Astrocyte (in vitro differentiated cells and primary cell): Measurements from ENCODE around the gene SLC36A4. TPM values are rescaled to one million over a fixed set of nuclear protein-coding genes. Genes with fewer than 3 reads are reported as not detected.

Experiments used
- DNase-seq: peaks from one replicate; pipeline ENCODE4 v3.0.0-alpha.2; 2010; ENCODE audit warnings: low read depth
- FAIRE-seq: peaks from 2 replicates; lab custom pipeline; 2011; peaks lifted over from hg19 to GRCh38; lab: Jason Lieb, UNC
- H2AFZ ChIP-seq: 2 replicates; pipeline ENCODE4 v1.6.0; 2012; ENCODE audit warnings: low read depth, low read length, inconsistent platforms
- H3K27ac ChIP-seq: 2 replicates; pipeline ENCODE4 v1.5.1; 2011; ENCODE audit warnings: low read depth, low read length, inconsistent platforms
- H3K27me3 ChIP-seq: 2 replicates; pipeline ENCODE4 v1.6.0; 2011; ENCODE audit warnings: low read length, inconsistent platforms; ENCODE audit not compliant: insufficient read depth
- H3K36me3 ChIP-seq: 2 replicates; pipeline ENCODE4 v1.5.1; 2011; ENCODE audit warnings: low read length, inconsistent platforms; ENCODE audit not compliant: insufficient read depth
- H3K4me1 ChIP-seq: 2 replicates; pipeline ENCODE4 v1.5.1; 2011; ENCODE audit warnings: low read length, inconsistent platforms; ENCODE audit not compliant: insufficient read depth
- H3K4me2 ChIP-seq: 2 replicates; pipeline ENCODE4 v1.6.0; 2012; ENCODE audit warnings: low read length, inconsistent platforms
- H3K4me3 ChIP-seq: 2 replicates; pipeline ENCODE4 v1.5.1; 2011; ENCODE audit warnings: low read depth, mild to moderate bottlenecking, low read length, inconsistent platforms; ENCODE audit not compliant: insufficient read depth
- H3K79me2 ChIP-seq: 2 replicates; pipeline ENCODE4 v1.6.0; 2012; ENCODE audit warnings: mild to moderate bottlenecking, low read length, inconsistent platforms; ENCODE audit not compliant: insufficient read depth
- H3K9ac ChIP-seq: 2 replicates; pipeline ENCODE4 v1.6.0; 2012; ENCODE audit warnings: mild to moderate bottlenecking, low read length, inconsistent platforms
- H3K9me3 ChIP-seq: 2 replicates; pipeline ENCODE4 v1.5.1; 2012; ENCODE audit warnings: low read depth, mild to moderate bottlenecking, low read length, inconsistent platforms; ENCODE audit not compliant: insufficient read depth
- H4K20me1 ChIP-seq: 2 replicates; pipeline ENCODE4 v1.6.0; 2012; ENCODE audit warnings: low read length, inconsistent platforms; ENCODE audit not compliant: insufficient read depth
- H3K27ac Mint-ChIP-seq: one replicate; pipeline ENCODE4 v1.8.0; 2021; ENCODE audit warnings: mild to moderate bottlenecking, mixed read lengths; ENCODE audit not compliant: unreplicated experiment
- H3K27me3 Mint-ChIP-seq: one replicate; pipeline ENCODE4 v1.8.0; 2021; ENCODE audit warnings: low read depth, mixed read lengths; ENCODE audit not compliant: unreplicated experiment
- H3K36me3 Mint-ChIP-seq: one replicate; pipeline ENCODE4 v1.8.0; 2021; ENCODE audit warnings: low read depth, mixed read lengths; ENCODE audit not compliant: unreplicated experiment
- H3K4me1 Mint-ChIP-seq: one replicate; pipeline ENCODE4 v1.8.0; 2021; ENCODE audit warnings: low read depth, mixed read lengths; ENCODE audit not compliant: unreplicated experiment
- H3K4me3 Mint-ChIP-seq: one replicate; pipeline ENCODE4 v1.8.0; 2021; ENCODE audit warnings: mild to moderate bottlenecking, moderate library complexity, mixed read lengths; ENCODE audit not compliant: unreplicated experiment
- H3K9me3 Mint-ChIP-seq: one replicate; pipeline ENCODE4 v1.8.0; 2021; ENCODE audit warnings: mild to moderate bottlenecking, mixed read lengths; ENCODE audit not compliant: unreplicated experiment
- EZH2 ChIP-seq: IDR thresholded peaks from 2 replicates; pipeline ENCODE4 v1.6.1; 2012; ENCODE audit warnings: mild to moderate bottlenecking, low read length, inconsistent platforms; ENCODE audit not compliant: insufficient read depth
- total RNA-seq: library from RNA; stranded (reverse); gene quantifications from 2 replicates; pipeline ENCODE4 v1.2.1, GENCODE V29; 2021
- TF ChIP-seq, protein P1 (sequence below): IDR thresholded peaks from 2 replicates; pipeline ENCODE4 v1.5.1; 2011; ENCODE audit warnings: low read depth, mild to moderate bottlenecking, inconsistent platforms, low read length, moderate library complexity; ENCODE audit not compliant: insufficient read depth

Gene SLC36A4
- total RNA-seq, 1 donor from 2014 or later, result 28.3 TPM

DNA sequence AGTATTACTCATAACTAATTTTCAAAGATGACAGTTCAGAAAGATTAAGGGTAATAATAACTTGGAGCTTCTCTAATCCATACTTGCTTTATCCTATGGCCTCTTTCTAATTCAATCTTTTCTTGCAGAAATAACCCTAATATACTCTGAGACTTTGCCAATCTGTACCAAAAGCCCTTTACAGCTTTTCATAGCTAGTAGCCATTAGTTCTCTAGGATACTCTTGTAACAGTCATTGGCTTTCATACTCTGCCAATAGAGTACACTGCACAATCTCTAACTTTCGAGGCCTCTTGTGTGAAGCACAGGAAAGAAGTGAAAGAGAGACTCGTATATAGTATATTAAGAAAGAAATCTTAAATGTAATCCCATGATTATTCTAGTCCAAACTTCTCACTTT lies 38.1 kb downstream of the SLC36A4 start:
- Histone ChIP-seq H3K4me1 (no peaks in the 10 kb centered on the region), H3K4me2 (no peak overlapping the region), H3K4me3 (no peak overlapping the region), H4K20me1 (no peaks in the 10 kb centered on the region), H3K36me3 (peaks cover 2% of the 10 kb centered on the region), H3K79me2 (no peaks in the 10 kb centered on the region), H3K9ac (no peak overlapping the region), H3K9me3 (no peaks in the 10 kb centered on the region), H3K27me3 (no peaks in the 10 kb centered on the region), H3K27ac (no peak overlapping the region), H2AFZ (no peak overlapping the region)
- TF ChIP-seq EZH2, result no peak
- TF ChIP-seq, protein P1, sequence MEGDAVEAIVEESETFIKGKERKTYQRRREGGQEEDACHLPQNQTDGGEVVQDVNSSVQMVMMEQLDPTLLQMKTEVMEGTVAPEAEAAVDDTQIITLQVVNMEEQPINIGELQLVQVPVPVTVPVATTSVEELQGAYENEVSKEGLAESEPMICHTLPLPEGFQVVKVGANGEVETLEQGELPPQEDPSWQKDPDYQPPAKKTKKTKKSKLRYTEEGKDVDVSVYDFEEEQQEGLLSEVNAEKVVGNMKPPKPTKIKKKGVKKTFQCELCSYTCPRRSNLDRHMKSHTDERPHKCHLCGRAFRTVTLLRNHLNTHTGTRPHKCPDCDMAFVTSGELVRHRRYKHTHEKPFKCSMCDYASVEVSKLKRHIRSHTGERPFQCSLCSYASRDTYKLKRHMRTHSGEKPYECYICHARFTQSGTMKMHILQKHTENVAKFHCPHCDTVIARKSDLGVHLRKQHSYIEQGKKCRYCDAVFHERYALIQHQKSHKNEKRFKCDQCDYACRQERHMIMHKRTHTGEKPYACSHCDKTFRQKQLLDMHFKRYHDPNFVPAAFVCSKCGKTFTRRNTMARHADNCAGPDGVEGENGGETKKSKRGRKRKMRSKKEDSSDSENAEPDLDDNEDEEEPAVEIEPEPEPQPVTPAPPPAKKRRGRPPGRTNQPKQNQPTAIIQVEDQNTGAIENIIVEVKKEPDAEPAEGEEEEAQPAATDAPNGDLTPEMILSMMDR, result no peak
- Mint-ChIP-seq H3K27me3 (no peaks in the 10 kb centered on the region), H3K27ac (no peak overlapping the region), H3K4me3 (no peak overlapping the region), H3K9me3 (peaks cover 2% of the 10 kb centered on the region), H3K4me1 (peaks cover 4% of the 10 kb centered on the region), H3K36me3 (peaks cover 6% of the 10 kb centered on the region)
- FAIRE-seq (no peak), DNase-seq (no peak)

DNA sequence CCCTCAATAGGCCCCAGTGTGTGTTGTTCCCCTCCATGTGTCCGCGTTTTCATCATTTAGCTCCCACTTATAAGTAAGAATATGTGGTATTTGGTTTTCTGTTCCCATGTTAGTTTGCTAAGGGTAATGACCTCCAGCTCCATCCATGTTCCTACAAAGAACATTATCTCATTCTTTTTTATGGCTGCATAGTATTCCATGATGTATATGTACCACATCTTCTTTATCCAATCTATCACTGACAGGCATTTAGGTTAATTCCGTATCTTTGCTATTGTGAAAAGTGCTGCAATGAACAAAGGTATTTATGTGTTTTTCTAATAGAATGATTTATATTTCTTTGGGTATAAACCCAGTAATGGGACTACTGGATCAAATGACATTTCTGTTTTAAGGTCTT lies 42.1 kb downstream of the SLC36A4 start:
- no peak overlapping the region for H3K27ac ChIP-seq

DNA sequence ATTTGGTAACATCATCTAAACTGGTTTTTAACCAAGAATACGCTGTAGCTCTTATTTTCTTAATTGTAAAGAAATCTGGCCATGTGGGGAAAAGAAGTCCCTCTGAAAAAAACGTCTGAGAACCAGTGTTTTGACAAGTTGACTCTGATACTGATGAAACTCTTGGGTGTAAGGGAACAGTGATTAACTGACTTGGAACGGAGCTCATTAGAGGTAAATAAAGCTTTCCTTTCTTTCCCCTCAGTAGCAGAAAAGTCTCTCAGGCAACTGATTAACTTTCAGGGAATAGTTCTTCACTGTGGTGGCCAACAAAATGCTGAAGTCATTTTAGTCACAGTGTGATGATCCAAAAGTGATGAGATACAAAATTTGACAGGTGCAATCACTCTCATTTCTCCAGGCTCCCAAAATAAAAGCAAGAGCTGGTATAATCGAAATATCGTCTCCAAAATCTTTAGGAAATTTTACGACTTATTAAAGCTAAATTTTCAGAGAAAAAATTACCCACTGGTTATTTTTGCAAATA lies 52.3 kb downstream of the SLC36A4 start:
- FAIRE-seq, result no peak
- H3K4me3 ChIP-seq, result no peak overlapping the region
- no peaks in the 10 kb centered on the region for H3K36me3 Mint-ChIP-seq

More for the DNA sequence above, 42.1 kb downstream of the SLC36A4 start:
- DNase-seq (no peak), FAIRE-seq (no peak)
- Mint-ChIP-seq H3K36me3 (peaks cover 6% of the 10 kb centered on the region), H3K9me3 (peaks cover 2% of the 10 kb centered on the region), H3K4me1 (peaks cover 4% of the 10 kb centered on the region), H3K27me3 (no peaks in the 10 kb centered on the region), H3K27ac (no peak overlapping the region), H3K4me3 (no peak overlapping the region)
- Histone ChIP-seq H2AFZ (no peak overlapping the region), H3K36me3 (no peaks in the 10 kb centered on the region), H3K27me3 (no peaks in the 10 kb centered on the region), H3K9me3 (no peaks in the 10 kb centered on the region), H3K4me2 (no peak overlapping the region), H4K20me1 (no peaks in the 10 kb centered on the region), H3K4me1 (no peaks in the 10 kb centered on the region), H3K4me3 (no peak overlapping the region), H3K9ac (no peak overlapping the region), H3K79me2 (no peaks in the 10 kb centered on the region)
- TF ChIP-seq EZH2, result no peak
- TF ChIP-seq, protein P1, result no peak

More for the DNA sequence above, 52.3 kb downstream of the SLC36A4 start:
- Histone ChIP-seq H3K27me3 (no peaks in the 10 kb centered on the region), H3K9me3 (no peaks in the 10 kb centered on the region), H3K27ac (no peak overlapping the region), H2AFZ (no peak overlapping the region), H3K4me2 (no peak overlapping the region), H3K4me1 (peaks cover 8% of the 10 kb centered on the region), H3K79me2 (no peaks in the 10 kb centered on the region), H3K9ac (no peak overlapping the region), H4K20me1 (no peaks in the 10 kb centered on the region), H3K36me3 (peaks cover 4% of the 10 kb centered on the region)
- TF ChIP-seq EZH2, result no peak
- TF ChIP-seq, protein P1, result no peak
- Mint-ChIP-seq H3K27me3 (no peaks in the 10 kb centered on the region), H3K4me1 (peaks cover 5% of the 10 kb centered on the region), H3K4me3 (no peak overlapping the region), H3K9me3 (no peaks in the 10 kb centered on the region), H3K27ac (no peak overlapping the region)
- DNase-seq, result no peak
